Ramos (cell line): ENCODE results near the gene TRIP13.
"Not testable (repeated sequence)": the region's sequence is repeated elsewhere in the genome, so short reads cannot be mapped to it uniquely, and the experiment has no call there.

Experiments used
- in situ Hi-C: fragments of 300-500 bp; cut with MboI; formaldehyde crosslinking; loops from one replicate; pipeline ENCODE4 v1.14.3; 2022; ENCODE audit warnings: low sequenced_read_pairs; ENCODE audit not compliant: unreplicated experiment

The TRIP13 gene

DNA sequence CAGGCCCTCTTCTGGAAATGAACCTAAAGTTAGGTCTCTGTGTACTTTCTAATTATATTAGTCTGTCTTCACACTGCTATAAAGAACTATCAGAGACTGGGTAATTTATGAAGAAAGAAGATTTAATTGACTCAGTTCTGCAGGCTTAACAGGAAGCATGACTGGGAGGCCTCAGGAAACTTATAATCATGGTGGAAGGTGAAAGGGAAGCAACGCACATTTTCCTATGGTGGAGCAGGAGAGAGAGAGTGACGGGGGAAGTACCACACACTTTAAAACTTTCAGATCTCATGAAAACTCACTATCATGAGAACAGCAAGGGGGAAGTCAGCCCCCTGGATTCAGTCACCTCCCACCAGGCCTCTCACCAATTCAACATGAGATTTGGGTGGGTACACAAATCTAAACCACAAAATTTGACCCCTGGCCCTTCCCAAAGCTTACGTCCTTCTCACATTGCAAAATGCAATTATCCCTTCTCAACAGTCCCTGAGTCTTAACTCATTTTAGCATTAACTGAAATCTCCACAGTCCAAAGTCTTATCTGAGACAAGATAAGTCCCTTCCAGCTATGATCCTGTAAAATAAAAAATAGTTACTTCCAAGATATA lies 40.7 kb downstream of the TRIP13 start:
- in situ Hi-C loops: no loop called here

DNA sequence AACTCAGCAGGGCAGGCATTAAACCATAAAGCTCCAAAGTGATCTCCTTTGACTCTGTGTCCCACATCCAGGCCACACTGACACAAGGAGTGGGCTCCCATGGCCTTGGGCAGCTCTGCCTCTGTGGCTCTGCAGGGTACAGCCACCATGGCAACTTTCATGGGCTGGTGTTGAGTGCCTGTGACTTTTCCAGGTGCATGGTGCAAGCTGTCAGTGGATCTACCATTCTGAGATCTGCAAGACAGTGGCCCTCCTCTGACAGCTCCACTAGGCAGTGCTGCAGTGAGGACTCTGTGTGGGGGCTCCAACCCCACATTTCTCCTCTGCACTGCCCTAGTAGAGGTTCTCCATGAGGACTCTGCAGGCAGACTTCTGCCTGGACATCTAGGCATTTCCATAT lies 41.3 kb downstream of the TRIP13 start:
- in situ Hi-C loops: not testable (repeated sequence)

DNA sequence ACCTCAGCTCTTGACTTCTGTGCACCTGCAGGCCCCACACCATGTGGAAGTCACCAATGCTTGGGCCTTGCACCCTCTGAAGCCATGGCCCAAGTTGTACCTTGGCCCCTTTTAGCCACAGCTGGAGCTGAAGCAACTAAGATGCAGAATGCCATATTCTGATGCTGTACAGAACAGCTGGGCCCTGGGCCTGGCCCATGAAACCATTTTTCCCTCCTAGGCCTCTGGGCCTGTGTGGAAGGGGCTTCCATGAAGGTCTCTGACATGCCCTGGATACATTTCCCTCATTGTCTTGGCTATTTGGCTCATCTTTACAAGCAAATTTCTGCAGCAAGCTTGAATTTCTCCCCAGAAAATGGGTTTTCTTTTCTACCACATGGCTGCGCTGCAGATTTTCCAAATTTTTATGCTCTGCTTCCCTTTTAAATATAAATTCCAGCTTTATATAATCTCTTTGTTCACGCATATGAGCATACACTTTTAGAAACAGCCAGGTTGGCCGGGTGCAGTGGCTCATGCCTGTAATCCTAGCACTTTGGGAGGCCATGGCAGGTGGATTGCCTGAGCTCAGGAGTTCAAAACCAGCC lies 41.8 kb downstream of the TRIP13 start:
- in situ Hi-C loops: not testable (repeated sequence)

DNA sequence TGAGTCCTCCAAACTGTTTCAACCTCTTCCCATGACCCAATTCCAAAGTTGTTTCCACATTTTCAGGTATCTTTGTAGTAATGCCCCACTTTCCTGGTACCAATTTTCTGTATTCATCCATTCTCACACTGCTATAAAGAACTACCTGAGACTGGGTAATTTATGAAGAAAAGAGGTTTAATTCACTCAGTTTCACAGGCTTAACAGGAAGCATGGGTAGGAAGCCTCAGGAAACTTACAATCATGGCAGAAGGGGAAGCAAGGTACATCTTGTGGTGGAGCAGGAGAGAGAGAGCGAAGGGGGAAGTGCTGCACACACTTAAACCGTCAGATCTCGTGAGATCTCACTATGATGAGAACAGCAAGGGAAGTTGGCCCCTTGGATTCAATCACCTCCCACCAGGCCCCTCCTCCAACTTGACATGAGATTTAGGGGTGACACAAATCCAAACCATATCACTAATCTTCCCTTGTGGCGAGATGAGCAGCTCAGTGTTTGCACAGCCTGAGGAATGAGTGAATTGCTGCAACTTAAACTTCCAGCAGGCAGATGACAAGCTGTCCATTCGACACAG lies 42.9 kb downstream of the TRIP13 start:
- in situ Hi-C loops: no loop called here

DNA sequence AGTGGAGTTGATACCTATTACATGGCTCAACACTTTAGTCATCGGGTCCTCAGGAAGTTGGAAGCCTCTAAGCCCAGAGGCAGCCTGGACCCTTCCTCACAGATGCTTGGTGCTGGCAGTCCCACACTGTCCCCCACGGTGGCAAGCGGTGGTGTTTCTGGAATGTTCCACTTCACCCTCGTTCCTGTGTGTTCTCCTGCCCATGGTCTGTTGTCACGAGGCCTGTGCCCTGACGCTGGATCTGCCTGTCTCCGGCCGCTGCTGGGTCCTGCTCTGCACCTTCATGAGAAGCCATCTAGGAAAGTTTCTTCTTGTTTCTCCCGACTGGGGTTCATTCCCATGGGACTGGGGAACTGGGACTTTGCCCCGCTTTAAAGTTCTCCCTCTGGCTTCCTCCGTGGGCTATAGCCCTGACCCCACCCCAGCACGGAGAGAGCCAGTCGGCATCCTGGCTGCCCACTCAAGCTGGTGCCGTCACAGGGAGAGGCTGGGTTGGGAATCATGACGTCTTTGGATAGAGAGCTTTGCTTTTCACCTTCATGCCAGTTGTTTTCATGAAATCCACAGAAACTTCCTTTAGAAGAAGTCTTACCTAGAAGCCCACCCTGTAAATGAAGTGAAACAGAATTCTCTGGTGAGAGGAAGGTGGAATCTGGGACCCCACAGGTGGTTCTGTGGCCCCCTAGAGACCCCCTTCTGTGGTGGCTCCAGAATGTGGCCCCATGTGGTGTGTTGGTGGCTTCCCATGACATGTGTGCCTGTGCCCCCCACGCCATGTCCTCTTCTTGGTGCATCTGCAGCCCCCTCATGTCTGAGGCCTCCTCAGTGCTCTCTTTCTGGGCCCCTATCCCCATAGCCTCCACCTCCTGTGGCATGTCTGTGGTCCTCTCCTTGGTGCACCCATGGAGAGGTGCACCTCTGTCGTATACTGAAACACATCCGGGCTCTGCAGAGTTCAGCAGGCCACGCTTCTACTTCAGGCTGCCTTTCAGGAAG lies 43.8 kb downstream of the TRIP13 start:
- in situ Hi-C loops: no loop called here

DNA sequence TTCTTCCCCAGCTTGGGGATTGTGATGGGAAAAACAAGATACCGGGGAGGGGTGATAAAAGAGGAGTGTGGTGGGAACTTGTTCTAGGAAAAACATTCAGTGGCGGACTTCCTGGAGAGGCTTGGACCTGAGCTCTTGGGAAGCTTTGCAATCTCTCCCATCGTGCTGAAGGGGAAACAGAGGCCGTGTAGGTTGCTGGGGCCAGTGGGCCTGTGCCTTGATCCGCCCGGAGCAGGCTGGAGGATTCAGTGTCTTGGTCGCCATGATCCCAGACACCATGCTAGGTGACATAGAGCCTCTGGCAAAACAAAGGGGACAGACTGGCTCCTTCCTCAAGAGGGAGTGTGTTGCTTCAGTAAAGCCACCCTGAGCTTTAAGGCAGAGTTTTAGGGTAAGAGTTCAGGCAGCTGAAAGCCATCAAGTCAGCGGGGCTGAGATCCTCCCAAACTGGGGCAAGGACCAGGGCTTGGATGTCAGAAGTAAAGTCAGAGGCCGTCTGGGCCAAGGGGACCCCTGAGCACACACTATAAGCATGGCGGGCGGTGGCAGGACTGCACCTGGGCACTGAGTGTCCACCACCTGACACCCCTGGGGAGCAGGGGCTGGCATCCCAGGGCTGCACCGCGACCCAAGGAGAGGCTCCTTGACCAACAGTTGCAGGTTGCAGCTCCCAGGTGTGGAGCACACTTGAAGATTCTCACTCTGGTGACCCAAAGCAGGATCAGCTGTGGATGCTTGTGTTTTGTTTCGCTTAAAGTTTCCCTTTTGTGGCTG lies 44.7 kb downstream of the TRIP13 start:
- in situ Hi-C loops: no loop called here

DNA sequence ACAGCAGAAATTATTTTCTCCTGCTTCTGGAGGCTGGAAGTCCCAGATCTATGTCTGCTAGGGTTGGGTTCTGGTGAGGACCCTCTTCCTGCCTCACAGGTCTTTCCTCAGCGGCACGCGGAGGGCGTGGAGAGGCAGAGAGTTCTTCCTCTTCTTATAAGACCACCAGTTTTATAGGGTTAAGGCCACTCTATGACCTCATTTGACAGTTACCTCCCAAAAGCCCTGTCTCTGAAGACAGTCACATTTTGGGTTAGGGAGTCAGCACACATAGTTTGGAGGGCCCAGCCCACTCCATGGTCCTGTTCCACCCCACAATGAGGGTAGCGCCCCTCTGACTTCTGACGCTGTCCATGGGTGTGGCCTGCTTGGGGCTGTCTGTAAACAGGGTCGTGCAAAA lies 46.7 kb downstream of the TRIP13 start:
- in situ Hi-C loops: no loop called here

DNA sequence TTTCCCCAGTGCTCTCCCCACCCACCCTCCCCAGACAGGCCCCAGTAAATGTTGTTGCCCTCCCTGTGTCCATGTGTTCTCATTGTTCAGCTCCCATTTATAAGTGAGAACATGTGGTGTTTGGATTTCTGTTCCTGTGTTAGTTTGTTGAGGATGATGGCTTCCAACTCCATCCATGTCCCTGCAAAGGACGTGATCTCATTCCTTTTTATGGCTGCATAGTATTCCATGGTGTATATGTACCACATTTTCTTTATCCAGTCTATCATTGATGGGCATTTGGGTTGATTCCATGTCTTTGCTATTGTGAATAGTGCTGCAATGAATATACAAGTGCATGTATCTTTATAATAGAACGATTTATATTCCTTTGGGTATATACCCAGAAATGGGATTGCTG lies 48.1 kb downstream of the TRIP13 start:
- in situ Hi-C loops: not testable (repeated sequence)

DNA sequence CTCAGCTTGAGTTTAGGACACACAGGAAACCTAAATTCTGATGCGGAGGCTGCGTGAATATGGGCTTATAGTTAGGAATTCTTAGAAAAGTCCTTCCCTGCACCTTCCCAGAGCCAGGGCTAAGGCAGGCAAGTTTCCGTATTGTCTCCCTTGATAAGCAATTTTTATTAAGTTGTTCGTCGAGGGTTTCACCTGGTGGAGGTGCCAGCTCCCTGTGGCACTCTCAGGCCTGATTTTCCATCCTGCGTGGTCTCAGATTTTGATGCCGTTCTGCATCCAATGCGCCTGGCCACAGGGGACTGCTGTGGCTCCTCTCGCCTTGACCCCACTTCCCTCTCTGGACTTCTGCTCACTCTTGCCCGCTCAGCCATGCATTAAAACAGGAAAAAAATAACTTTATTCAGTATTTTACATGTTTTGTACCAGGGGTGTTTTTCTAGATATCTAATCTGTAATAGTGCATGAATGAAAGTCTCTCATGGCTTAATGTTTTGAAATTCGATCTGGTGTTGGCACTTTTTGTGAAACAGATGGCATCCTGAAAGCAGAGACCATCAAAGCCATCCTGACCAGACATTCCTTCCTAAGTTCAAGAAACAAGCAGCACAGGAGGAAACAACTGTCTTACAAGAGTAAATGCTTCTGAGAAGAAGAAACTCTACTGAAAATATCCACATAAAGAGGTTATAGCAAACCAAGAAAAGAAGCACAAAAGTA lies 50.7 kb downstream of the TRIP13 start:
- in situ Hi-C loops: no loop called here

DNA sequence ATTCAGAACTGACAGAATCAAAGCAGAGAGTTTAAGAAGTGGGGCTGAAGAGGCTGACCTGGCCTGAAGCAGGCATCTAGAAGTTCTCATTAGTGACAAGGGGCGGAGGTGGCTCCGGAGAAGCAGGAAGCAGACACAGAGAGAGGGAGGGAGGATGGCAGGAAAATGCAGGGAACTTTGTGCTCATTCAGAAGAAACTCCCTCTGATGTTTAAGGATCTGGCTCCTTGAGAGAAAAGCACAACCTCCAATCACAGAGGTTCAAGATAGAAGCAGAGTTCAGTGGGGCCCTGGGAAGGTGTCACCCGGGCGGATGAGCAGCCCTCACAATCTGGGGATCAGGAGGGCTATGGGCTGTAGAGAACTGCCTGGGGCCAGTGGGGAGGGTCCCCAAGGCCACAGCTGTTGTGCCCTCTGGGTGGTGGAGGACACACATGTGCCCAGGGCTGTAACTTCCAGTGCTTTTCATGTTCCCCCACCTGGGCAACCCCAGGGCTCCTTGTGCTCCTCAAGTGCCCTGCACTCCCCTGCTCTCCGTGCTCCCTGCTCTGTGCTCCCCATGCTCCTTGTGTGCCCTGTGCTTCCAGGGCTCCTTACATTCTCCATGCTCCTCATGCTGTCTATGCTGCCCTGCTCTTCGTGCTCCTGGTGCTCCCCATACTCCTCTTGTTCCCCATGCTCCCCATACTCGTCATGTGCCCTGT lies 51.4 kb downstream of the TRIP13 start:
- in situ Hi-C loops: no loop called here

DNA sequence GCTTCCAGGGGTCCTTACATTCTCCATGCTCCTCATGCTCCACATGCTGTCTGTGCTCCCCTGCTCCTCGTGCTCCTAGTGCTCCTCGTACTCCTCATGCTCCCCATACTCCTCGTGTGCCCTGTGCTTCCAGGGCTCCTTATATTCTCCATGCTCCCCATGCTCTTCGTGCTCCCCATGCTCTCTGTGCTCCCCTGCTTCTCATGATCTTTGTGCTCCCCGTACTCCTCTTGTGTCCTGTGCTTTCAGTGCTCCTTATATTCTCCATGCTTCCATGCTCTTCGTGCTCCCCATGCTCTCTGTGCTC lies 51.9 kb downstream of the TRIP13 start:
- in situ Hi-C loops: no loop called here

DNA sequence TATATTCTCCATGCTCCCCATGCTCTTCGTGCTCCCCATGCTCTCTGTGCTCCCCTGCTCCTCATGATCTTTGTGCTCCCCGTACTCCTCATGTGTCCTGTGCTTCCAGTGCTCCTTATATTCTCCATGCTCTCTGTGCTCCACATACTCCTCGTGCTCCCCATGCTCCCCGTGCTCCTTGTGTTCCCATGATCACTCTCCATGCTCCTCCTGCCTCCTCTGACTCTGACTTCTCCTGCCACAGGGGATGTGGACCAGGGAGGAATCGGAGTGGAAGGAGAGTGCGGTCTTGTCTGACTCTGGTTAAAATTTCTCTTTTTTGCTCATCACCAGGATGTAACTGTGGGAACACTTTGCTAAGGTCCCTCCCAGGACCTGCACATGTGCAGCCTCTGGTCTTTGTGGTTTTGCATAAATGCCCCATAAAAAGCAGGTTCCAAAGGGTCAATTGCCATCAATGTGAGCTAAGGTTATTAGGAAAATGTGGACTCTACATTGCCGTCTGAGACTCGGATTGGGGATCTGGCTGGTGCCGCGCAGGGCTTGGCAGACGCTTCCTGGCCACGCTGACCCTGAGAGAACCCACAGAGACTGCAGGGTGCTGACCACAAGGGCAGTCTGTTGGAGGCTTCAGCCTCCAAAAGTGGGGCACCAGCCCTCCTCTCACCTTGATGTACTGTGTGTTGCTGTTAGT lies 52.5 kb downstream of the TRIP13 start:
- in situ Hi-C loops: no loop called here

DNA sequence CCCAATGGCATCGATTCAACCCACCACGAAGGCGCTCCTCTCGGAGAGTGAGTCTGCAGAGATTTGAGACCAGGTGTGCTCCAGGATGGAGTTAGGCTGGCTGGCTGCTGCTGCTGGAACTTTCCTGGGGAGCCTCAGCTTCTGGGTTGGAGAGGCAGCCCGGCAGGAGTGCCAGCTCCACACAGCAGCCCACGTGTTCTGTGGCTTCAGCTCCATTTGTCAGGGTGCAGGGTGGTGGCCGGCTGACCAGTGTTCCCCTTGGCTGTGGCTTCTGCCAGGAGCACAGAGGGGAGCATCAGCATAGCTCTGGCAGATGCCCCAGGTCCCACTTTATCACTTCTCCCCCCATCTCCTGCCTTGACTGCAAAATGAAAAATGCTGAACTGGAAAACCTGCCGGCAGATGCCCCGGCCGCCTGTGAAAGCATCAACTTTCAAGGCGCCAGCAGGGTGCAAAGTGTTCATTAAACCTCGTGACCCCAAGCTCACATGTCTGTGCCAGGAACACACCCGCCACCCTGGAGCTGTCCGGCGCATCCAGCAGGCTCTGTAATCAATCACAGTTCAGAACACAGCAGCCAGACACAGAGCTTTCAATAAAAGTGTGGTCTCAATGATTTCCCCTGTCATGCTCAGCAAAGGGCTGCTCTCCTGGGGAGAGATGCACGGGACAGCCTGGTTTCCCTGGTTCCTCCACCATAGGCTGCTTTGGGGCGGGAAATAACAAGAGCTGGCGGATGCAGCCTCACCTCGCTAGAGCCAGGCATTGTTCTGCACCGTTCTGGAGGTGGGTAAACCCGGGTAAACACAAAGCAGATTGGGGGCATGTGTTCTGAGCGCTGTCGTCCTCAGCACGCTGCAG lies 53.2 kb downstream of the TRIP13 start:
- in situ Hi-C loops: no loop called here

DNA sequence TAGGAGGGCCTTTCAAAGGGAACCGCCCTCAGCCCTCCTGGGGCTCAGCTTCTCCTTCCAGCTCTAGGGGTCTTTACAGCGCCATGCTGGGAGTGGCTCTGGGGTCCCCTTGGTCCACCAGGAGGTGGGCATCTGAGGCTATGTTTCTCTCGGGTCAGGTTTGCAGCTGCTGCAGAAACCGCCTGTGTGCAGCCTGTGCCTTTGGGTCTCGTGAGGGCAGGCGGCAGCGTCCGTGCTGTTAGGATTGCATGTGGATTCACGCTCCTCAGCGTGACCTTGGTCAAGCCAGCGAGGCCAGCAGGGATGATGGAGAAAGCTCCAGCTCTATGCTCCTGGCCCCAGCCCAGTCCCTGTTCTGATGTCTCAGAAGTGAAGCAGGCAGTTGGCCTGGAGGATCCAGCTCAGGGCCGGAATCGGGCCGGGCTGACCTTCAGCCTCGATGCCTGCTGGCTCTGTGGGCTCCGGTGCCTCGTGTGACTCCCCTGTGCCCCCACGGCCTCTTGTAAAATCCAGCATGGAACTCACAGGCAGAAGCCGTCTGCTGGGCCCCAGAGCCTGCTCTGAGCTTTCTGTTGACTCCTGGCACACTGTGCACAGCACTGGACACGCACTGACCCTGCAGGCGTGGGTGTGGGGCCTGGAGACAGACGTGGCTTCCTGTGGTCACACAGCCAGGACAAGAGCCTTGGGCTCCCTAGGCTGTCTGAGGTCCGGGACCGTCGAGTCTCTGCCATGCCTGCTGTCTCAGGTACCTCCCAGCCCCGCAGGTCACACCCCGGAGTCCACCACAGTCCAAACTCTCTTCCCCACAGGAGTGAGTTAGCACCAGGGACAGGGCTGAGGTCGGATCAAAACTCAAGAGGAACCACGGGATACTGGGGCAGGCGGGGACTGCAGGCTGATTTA lies 54.3 kb downstream of the TRIP13 start:
- in situ Hi-C loops: no loop called here

DNA sequence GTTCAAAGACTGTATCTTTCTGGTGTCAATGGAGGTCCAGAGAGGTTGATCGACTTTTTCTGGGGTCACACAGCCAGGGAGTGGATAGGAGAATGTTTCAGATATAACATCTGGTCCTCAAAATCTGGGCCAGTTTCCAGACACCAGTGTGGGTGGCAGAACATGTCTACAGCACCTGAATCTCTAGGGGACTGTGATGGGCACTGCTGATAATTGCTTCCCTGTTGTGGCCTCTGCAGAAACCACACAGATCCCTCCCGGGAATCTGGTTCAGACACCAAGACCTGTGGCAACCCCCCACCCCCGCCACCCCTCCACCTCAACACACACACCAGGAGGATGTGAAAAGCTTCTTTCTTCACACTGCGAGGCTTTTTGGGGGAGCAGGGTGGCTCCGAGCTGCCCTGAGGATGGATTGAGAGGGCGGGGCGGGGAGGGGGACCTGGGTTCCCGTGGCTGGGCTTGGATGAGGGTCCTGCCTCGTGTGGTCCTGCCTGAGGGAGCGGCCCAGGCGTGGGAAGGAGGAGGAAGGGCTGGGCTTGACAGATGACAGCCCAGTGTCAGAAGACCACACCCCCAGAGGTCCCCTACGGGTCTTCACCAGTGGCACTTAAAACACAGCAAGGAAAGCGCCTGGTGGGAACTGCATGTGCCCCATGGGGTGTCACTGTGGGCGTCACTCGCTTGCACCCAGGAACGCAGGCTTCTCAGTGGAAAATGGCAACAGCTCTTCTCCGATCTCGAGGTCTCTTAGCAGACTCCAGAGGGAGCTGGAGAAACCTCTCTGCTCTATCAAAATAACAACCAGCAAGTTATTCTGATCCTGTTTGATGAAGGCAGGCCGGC lies 55.2 kb downstream of the TRIP13 start:
- in situ Hi-C loops: no loop called here
